GM19324 (cell line): ENCODE results near the gene RANGRF.

Source experiments
- ATAC-seq: cut with Tn5 transposase; IDR thresholded peaks from one replicate; pipeline ENCODE4 v1.9.1; 2021; ENCODE audit warnings: mild to moderate bottlenecking, moderate library complexity; ENCODE audit not compliant: unreplicated experiment, low FRiP score

Gene RANGRF

DNA sequence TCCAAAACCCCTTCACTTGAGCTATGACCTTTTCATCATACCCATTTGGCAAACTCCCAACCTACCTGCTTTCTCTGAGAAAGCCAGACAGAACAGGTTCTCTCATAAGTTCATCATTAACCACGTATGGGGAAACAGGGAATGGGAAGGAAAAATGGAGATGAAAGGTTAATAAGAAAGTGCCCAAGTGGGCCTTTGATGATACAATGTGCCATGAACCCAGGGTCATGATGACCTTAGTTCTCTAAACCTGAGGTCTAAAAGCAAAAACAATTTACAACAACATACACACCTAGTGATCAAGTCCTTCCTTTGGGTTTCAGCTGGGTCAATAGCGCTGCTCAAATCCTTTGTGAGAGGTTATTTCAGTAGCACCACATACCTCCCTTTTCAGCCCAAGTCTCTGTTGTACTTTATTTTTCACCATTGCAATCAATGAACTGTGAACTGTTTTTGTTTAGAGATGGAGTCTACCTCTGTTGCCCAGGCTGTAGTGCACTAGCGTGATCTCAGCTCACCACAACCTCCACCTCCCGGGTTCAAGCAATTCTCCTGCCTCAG is 14.5 kb upstream of the RANGRF start:
- ATAC-seq, result no peak

DNA sequence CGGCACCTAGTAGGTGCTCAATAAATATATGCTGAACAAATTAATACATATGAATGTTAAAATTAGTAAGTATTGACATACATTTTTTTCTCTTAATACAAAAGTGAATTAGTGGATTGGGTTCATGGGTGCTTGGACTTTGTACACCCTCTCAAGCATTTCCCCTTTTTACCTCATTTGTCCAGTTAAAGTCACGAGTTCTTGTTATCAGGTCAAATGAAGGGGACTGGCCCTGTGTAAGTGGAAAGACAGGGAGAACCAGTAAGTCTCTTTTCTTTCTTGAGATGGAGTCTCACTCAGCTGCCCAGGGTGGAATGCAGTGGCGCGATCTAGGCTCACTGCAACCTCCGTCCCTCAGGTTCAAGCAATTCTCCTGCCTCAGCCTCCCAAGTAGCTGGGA is 13.7 kb upstream of the RANGRF start:
- ATAC-seq, result no peak

DNA sequence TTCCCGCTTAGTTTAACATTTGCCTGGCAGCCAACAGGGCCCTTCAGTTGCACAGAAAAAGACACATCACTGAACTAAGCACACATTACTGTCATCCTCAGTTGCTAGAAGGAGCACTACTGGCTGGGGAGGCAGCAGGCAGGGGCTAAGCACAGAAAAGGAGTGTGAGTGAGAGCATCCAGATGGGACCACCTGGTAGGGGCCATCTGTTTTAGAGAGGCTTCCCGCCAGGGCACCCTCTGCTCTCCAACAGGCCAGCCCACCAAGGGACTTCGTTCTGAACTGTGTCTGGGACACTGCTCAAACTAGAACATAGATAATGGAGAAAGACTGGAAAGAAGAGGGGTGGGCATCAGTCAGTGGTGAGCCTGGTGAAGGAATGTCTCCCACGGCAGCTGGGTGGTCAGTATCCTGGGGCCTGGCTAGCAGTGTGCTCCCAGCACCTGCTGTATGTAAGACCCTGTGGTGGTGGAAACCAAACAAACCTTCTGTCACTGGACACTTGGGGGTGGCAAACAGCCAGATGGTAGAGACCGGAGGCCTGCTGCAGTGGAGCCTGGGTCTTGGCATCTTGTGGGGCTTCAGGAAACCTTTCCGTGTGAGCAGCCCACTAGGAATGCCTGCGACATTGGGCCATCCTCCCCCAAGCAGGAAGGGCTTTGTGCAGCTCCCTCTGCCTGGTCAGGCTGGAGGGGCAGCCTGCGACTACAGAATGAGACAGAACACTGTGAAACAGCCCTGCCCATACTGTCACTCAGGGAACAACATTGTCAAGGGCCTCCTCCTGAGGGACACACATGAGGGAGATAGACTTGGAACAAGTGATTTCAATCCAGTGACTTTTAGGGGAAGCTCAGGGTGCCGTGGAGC is 12.8 kb upstream of the RANGRF start:
- ATAC-seq, result no peak

DNA sequence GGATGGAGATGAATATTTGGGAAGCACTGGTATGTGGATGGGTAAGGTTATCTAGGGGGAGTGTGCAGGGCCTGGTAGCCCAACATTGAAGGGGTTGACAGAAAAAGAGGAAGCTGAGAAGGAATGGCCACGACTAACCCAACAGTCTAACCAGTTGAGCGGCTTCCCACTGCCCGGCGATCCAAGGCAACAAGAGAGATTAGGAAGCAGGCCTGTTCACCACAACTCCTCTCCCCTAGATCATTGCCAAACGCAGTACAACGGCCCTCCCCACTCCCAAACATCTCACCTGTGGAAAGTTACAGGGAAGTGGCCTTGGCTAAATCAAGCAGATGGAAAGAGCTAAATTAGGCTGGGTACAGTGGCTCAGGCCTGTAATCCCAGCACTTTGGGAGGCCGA is 11.2 kb upstream of the RANGRF start:
- no peak for ATAC-seq

DNA sequence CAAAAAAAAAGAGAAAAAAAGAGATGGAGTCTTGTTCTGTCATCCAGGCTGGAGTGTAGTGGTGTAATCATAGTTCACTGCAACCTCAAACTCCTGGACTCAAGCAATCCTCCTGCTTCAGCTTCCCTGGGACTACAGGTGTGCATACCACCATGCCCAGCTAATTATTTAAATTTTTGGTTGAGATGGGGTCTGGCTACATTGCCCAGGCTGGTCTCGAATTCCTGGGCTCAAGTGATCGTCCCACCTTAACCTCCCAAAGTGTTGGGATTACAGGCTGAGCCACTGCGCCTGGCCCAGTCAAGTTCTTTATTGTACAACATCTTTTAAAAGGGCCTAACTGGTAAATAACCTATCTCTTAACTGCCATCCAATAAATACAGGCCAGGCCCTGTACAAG is 6.1 kb upstream of the RANGRF start:
- ATAC-seq, result no peak

DNA sequence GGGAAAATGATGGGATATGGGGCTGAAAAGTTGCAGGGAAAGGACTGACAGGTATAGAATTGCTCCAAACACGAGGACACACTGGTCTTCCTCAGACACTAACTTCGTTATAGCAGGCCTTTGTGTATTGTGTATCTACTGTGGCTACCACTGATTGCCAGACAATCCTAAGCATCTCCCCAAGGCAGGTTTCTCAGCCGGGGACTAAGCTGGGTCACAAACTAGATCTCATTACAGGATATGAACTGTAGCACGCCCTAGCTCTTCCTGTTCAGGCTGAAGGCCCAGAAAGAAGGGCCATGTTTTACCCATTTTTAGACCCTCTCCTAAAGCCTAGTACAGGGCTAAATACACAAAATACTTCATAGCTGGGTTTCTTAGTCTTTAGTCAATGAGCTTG is 5.1 kb upstream of the RANGRF start:
- ATAC-seq, result no peak

DNA sequence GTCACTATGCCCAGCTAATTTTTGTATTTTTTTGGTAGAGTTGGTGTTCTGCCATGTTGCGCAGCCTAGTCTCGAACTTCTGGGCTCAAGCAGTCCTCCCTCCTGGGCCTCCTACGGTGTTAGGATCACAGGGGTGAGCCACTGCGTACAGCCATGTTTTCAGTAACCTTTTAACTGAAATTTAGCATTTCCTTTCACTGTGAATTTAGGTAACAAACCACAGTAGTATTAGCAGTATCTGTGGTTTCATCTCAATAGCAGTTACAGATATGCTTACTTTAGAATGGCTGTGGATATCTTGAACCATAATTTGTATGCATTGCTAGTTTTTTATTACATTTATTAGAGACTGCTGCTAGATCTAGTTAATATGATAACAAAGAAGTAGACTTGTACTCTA is 4.3 kb upstream of the RANGRF start:
- no peak for ATAC-seq

DNA sequence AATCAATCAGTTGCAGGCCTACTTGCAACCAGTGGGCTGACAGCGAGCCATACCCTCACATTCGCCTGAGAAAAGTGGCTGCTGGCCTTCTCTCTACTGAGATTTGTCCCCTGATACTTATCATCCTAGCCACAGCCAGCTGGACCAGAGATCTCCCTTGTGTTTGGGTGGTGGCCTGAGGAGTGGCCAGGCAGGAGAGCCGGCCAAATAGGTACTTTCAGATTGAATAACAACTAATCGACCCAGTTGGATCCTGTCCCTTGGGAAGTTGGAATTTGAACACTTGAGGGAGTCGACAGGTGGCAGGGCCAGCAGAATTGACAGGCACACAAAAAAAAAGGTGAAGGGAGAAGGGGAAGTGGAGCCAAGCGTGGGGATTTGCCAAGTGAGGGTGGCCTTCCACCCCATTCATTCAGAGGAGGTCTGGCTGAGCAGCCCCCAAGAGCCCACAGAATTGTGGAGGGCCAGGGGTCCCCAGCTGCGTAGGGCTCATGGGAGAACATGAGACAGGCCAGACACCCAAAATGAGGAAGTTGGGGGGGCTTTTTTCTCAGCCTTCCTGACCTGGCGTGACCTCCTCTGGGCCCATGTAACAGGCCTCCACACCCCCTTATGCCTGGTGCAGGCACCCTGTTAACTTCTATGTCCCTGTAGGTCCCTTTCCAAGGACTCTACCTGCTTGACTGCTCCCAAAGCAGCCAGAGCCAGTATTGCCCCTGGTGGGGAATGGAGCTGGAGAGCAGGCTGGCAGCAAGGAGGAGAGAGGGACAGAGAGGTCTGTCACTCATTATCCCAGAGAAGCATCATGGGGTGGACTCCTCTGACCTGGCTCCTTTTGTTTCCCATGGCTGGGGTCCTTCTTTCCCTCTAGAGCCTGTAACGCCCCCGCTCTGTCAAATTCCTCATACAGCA is 2.9 kb upstream of the RANGRF start:
- no peak for ATAC-seq

DNA sequence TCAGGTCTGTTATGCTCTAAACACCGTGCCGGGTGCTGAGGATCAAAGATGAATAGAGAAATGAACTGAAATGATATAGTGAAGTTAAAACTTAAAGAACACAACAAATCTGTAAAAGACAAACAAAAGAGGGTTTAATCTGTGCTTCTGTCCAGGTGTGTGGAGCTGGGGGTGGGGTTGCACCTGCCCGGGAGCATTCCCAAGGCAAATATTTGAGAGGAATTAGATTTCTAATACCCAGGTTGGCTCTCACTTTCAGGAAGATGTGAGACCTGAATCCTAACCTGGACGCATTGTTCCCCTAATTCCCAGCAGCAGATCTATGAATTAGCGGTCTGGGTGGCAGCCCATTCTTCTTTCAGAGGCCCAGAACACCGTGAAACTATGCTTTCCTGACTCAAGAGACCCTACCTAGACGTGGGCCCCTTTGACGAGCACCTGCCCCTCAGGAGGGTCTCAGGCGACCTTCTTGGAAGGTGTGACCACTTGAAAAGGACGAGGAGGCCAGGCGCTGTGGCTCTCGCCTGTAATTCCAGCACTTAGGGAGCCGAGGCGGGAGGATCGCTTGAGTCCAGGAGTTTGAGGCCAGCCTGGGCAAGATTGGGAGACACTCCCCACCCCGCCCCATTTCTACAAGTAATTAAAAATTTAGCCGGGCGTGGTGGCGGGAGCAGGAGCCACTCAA is 677 bp upstream of the RANGRF start:
- ATAC-seq, result no peak

DNA sequence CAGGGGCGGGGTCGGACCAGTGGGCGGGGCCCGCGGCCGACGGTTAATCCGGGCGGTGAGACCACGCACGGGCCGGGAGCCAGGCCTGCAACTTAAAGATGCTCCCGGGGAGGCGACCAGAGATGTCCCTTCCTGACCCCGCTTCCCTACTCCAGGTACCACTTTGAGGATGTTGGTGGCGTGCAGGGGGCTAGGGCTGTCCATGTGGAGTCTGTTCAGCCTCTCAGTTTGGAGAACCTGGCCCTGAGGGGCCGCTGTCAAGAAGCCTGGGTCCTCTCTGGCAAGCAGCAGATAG is 580 bp downstream of the RANGRF start:
- no peak for ATAC-seq

DNA sequence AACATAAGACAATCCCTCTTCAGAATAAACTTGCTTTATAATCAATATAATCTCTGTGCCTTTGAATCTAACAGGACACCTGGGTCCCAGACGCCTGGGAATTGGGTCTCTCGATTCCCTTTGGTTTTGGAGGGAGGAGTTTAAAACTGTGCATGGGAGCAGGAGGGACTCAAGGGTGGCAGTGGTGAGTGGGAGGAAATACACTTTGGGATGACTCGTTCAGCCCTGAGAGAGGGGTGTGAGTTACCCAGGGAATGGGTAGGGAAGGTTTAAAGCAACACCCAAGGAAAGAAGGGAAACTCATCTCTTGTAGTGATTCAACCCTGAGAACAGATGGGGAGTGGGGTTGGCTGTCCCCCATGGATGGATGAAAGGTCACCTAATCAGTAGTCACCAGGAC is 1.6 kb downstream of the RANGRF start:
- no peak for ATAC-seq

DNA sequence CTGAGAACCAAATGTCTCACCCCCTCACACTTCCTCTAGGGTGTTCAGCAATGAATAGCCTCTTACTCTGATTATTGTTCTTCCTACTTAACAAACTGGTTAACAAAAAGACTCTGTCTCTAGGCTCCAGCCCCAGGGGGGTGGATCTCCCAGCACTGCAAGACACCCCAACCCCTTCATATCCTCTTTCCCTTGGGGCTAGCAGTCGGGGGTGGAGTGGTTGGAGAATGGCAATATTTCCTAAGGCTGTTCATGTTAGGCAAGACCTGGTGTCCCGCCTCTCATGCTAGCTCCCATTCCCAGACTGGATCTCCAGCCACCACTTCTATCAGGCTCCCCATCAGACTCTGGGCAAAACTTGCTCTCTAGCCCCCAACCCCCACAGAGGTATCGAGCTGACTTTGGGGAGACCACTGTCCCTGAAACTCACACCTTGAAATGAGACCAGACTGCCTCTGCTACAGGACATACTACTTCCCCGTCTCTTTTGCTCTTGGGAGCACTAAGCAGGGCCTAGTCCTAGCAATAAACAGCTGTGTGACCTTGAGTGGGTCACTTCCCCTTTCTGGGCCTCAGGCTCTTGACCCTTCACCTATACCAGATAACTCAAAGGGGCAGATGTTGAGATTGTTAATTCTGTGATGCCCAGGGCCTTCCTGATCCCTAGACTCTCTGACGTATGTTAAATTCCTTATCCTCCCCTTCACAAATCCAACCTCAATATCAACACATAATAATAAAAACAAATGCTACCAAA is 4.3 kb downstream of the RANGRF start:
- no peak for ATAC-seq

DNA sequence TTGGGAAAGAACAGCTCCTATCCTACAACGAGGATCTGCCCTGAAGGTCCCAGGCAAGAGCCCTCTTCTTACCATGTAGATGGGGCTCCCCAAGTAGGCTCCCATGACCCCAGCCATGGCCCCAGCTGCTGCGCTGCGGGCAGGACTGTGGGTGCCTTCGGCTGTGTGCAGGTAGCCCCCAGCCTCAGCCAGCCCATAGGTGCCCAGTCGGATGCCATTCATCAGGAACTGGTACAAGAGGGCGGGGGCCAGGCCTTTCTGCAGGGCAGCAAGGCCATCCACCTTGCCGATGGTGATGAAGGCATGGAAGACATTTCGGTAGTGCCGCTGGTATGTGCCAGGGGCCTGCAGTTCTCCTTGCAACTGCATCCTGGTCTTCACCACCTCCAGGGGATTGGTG is 5.9 kb downstream of the RANGRF start:
- no peak for ATAC-seq

DNA sequence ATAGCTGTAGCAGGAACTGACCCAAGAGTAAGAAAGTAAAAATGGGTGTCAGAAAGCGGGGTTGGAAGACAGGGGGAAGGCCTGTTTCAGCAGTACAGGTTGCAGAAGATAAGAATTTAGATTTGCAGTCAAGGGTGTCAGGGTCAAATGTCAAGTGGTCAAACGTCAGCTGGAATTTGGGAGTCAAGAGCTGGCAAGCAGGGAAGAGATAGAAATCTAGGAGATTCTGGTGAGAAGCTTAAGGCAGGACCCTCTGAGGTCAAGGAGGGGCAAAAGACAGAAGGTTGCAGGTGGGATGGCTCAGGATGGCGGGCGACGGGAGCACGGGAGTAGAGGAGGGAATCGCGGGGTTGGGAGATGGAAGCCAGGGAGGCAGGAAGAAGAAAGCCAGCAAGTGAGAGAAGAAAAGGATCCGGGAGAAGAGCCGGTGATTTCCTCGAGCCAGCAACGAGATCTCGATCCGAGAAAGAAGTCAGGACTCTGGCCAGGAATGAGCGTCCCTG is 6.4 kb downstream of the RANGRF start:
- ATAC-seq, result no peak

DNA sequence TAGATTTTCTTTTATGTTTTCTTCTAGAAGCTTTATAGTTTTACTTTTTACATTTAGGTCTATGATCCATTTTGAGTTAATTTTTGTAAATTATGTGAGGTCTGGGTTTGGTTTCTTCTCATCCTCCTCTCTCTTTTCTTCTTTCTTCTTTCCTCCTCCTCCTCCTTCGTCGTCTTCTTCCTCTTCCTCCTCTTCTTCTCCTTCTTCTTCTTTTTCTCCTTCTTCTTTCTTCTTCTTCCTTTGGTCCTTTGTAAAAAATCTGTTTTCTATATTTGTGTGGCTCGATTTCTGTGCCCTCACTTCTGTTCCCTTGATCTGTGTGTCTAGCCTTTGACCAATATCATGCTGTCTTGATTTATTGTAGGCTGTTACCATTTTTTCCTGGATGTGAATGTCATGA is 11.8 kb downstream of the RANGRF start:
- no peak for ATAC-seq

DNA sequence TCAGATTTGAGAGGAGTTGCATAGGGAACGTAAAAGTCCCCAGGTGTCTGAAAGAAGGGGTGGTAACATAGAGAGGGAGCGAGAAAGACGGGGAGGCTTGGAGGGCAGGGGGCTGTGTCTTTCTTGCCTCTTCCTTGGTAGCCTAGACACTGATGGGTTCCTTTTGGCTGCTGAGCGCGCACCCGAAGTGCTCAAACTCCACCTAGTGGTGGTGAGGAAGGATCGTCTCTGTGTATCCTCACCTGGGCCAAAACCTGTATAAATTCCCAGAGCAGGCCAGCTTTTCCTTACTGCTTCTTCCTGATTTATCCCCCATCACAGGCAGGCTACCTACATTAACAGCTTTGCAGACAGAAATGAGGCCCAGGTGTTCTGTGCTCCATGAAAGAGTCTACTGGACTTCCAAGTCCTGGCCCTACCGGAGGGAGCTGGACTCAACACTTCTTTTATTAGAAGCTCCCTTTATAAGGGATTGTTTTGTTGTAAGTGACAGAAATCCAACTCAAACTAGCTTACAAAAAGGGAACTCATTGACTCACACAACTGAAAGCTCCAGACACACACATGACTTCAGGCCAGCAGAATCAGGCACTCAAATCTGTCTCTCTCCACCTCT is 12.3 kb downstream of the RANGRF start:
- no peak for ATAC-seq

DNA sequence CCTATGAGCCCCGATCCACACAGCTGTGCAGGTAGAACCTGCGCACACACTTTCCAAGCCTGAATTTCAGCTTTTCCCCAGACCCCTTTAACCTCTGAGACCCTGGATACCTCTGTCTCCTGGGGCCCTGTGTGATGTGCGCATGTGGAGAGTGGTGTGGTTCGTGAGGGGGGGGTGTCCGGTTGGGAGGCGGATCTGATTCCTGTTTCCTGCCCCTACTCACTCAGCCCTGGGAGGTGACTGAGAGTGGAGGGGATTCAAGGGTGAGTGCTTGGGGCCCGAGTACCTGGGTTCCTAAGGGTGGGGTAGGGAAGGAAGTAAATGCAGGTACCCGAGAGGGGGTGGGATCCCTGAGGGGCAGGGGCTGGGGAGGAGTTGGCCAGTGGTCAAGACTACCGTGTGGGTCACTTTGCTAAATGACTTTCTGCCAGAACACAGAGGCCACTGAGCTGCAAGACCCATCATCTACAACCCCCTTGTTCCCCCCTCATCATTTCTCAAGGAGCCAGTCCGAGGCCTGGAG is 22.2 kb downstream of the RANGRF start:
- ATAC-seq, result no peak

DNA sequence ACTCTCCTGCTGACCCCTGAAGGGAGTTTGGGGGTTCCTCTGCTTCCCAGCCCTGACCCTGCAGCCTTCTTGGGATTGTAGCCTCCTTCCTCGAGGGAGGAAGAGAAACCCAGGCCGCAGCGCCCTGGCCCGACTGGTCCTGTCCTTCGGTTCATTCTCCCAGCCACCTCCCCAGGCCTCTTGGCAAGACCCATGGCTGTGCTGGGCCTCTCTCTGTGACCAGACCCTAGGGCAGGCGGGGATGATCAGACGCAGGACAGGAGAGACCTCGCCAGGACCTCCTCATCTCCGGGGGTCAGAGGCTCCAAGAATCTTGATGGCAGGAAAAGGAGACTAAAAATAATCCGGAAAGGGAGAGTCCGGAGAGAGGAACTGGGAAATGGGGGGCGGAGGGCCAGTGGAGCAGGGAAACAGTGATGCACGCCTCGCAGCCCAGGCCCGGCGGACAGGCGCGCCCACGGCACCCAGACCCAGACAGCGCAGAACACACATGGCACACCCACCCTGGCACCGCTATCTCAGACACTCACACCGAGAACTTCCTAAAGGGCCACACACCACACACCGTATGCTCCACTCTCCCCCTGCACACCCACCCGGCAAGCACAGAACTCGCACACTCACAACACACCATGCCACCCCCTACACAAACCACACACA is 22.8 kb downstream of the RANGRF start:
- ATAC-seq, result no peak

DNA sequence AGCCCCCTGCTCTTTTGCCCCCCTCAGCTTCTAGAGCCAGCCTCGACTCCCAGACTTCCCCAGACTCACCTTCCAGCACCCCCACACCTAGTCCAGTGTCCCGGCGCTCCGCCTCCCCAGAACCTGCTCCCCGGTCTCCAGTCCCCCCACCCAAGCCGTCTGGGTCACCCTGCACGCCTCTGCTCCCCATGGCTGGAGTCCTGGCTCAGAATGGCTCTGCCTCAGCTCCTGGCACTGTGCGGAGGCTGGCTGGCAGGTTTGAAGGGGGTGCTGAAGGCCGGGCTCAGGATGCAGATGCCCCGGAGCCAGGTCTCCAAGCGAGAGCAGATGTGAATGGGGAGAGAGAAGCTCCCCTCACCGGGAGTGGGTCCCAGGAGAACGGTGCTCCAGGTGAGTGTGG is 23.8 kb downstream of the RANGRF start:
- ATAC-seq, result no peak
